ENCODE results near the gene PRDM10. TPM values are rescaled to one million over a fixed set of nuclear protein-coding genes. Genes with fewer than 3 reads are reported as not detected.

PRDM10 gene
- total and polyA plus RNA-seq, 12 donors, result 0.75 to 5.4 (median 3.5) TPM

GRCh38 chr11:129950101-129951091, 52.2 kb downstream of the PRDM10 start:
- H3K27me3 ChIP-seq, result no peaks in the 10 kb centered on the region
- 43 to 59% methylated on average over 17 of the region's 17 CpGs for WGBS, 2 donors
- intact Hi-C loops (cut with DNase I), result no loop called here
- peak overlapping the region in 4 of 10 donors; percentile 6 to 75 (median 26) for H3K27ac ChIP-seq
- no peak for TF ChIP-seq CTCF (IDR thresholded peaks at IDR 0.05)
- peak in 7 of 8 donors; percentile 64 to 81 (median 73) for ATAC-seq
- H3K4me1 ChIP-seq, result peaks cover 0 to 27% (median 7%) of the 10 kb centered on the region in 9 donors
- DNase-seq, result peak in 1 of 2 donors; percentile 49
- no peak overlapping the region for H3K4me3 ChIP-seq
- H3K36me3 ChIP-seq, result peaks cover 0 to 27% (median 6%) of the 10 kb centered on the region in 9 donors
- H3K9me3 ChIP-seq, result no peaks in the 10 kb centered on the region

- H3K27ac ChIP-seq, result no peak overlapping the region
- peaks cover 0 to 28% (median 0%) of the 10 kb centered on the region in 9 donors for H3K36me3 ChIP-seq
- no peak for TF ChIP-seq CTCF (IDR thresholded peaks at IDR 0.05)
- H3K27me3 ChIP-seq, result no peaks in the 10 kb centered on the region
- no peak for DNase-seq
- ATAC-seq, result no peak
- intact Hi-C loops (cut with DNase I), result no loop called here
- peaks cover 0 to 27% (median 7%) of the 10 kb centered on the region in 9 donors for H3K4me1 ChIP-seq
- no peaks in the 10 kb centered on the region for H3K9me3 ChIP-seq
- H3K4me3 ChIP-seq, result no peak overlapping the region
- WGBS, 2 donors, result 92 to 94% methylated on average over 1 of the region's 1 CpG
These were observed 53.6 kb downstream of the PRDM10 start for GRCh38 chr11:129948926-129949466.

- peaks cover 0 to 27% (median 7%) of the 10 kb centered on the region in 9 donors for H3K4me1 ChIP-seq
- no peak for TF ChIP-seq CTCF (IDR thresholded peaks at IDR 0.05)
- no peak overlapping the region for H3K4me3 ChIP-seq
- DNase-seq, result no peak
- intact Hi-C loops (cut with DNase I), result no loop called here
- H3K27ac ChIP-seq, result no peak overlapping the region
- WGBS, 2 donors, result 96% methylated on average over 5 of the region's 5 CpGs
- no peaks in the 10 kb centered on the region for H3K27me3 ChIP-seq
- ATAC-seq, result no peak
- H3K9me3 ChIP-seq, result no peaks in the 10 kb centered on the region
- H3K36me3 ChIP-seq, result peaks cover 0 to 43% (median under 1%) of the 10 kb centered on the region in 9 donors
These were observed 55.2 kb downstream of the PRDM10 start for GRCh38 chr11:129947474-129947873.

- ATAC-seq, result no peak
- 97 to 99% methylated on average over 15 of the region's 15 CpGs for WGBS, 2 donors
- H3K4me3 ChIP-seq, result no peak overlapping the region
These were observed 55.7 kb downstream of the PRDM10 start for GRCh38 chr11:129946965-129947364.

More at GRCh38 chr11:129946965-129947364, 55.7 kb downstream of the PRDM10 start:
- H3K27me3 ChIP-seq, result no peaks in the 10 kb centered on the region
- no peaks in the 10 kb centered on the region for H3K9me3 ChIP-seq
- intact Hi-C loops (cut with DNase I), result no loop called here
- DNase-seq, result no peak
- peaks cover 0 to 48% (median 6%) of the 10 kb centered on the region in 9 donors for H3K36me3 ChIP-seq
- H3K4me1 ChIP-seq, result peaks cover 0 to 27% (median 7%) of the 10 kb centered on the region in 9 donors
- no peak overlapping the region for H3K27ac ChIP-seq
- no peak for TF ChIP-seq CTCF (IDR thresholded peaks at IDR 0.05)

Measured in heart right ventricle (tissue), 16 donors.